Small intestine (tissue), 7 donors: ENCODE measurements around the gene TMEM8B. TPM values are rescaled to one million over a fixed set of nuclear protein-coding genes. Genes with fewer than 3 reads are reported as not detected.

Source experiments
- DNase-seq, 2 donors: peaks; one replicate each; pipeline versions ENCODE4 v3.0.0 to v3.0.0-alpha.2; 2013
- FAIRE-seq: peaks from 2 replicates; lab custom pipeline; 2012; peaks lifted over from hg19 to GRCh38; lab: Jason Lieb, UNC
- H3K27ac ChIP-seq, 3 donors: one replicate each; pipeline ENCODE4 v1.5.1; 2013; ENCODE audit warnings: low read length in 2 of 3, mild to moderate bottlenecking in 2 of 3, control low read depth in 1 of 3, inconsistent platforms in 1 of 3, low read depth in 1 of 3, moderate library complexity in 1 of 3
- H3K27me3 ChIP-seq, 3 donors: one replicate each; pipeline ENCODE4 v1.6.1; 2013; ENCODE audit warnings: low read length in 3 of 3, inconsistent platforms in 1 of 3; ENCODE audit not compliant: control insufficient read depth in 3 of 3, insufficient read depth in 3 of 3
- H3K36me3 ChIP-seq, 3 donors: one replicate each; pipeline ENCODE4 v1.6.1; 2013; ENCODE audit warnings: low read length in 3 of 3, inconsistent platforms in 1 of 3, low read depth in 1 of 3, mild to moderate bottlenecking in 1 of 3, moderate library complexity in 1 of 3; ENCODE audit not compliant: control insufficient read depth in 3 of 3, insufficient read depth in 2 of 3
- H3K4me1 ChIP-seq, 3 donors: one replicate each; pipeline ENCODE4 v1.6.1; 2013; ENCODE audit warnings: low read length in 2 of 3, inconsistent platforms in 1 of 3, low read depth in 1 of 3, mild to moderate bottlenecking in 1 of 3, moderate library complexity in 1 of 3; ENCODE audit not compliant: control insufficient read depth in 3 of 3, insufficient read depth in 2 of 3
- H3K4me3 ChIP-seq, 3 donors: one replicate each; pipeline ENCODE4 v1.5.1; 2013; ENCODE audit warnings: low read length in 3 of 3, control low read depth in 1 of 3, inconsistent platforms in 1 of 3, low read depth in 1 of 3, mild to moderate bottlenecking in 1 of 3, moderate library complexity in 1 of 3
- H3K9me3 ChIP-seq, 2 donors: one replicate each; pipeline ENCODE4 v1.6.1; 2013; ENCODE audit warnings: low read depth in 1 of 2, low read length in 1 of 2; ENCODE audit not compliant: control insufficient read depth in 2 of 2, insufficient read depth in 1 of 2
- WGBS, 3 donors: extraction: QIAGEN DNeasy Blood & Tissue Kit; methylation state at CpG; one replicate each; pipeline ENCODE4 v1.1.7; 2013; 5-methylcytosine and 5-hydroxymethylcytosine counted together
- polyA plus RNA-seq, 4 donors: library from polyadenylated mRNA; stranded (reverse) in 3 of 4; unstranded in 1 of 4; fragments of 200-250 nt in 3 of 4; fragments of 120-200 nt in 1 of 4; gene quantifications; one replicate each; pipeline versions ENCODE4 v1.2.1 to v1.2.3, GENCODE V29; 2013
- donor health status: healthy with polysubstance abuse.
- donor health status: control.
- donor health status: control.
- donor health status: Bipolar disorder and iron deficiency.
- donor health status: healthy.

Gene TMEM8B
- polyA plus RNA-seq, 4 donors: 0.89 to 35.9 (median 4.5) TPM

- Histone ChIP-seq H3K27me3 (no peaks in the 10 kb centered on the region), H3K4me3 (peak within 1 kb of the TSS; percentile 8 to 37 (median 24)), H3K4me1 (peaks cover 0 to 8% (median 0%) of the 10 kb centered on the region in 3 donors), H3K9me3 (no peaks in the 10 kb centered on the region), H3K36me3 (peaks cover 0 to 39% (median 0%) of the 10 kb centered on the region in 3 donors), H3K27ac (peak within 1 kb of the TSS in 2 of 3 donors; percentile 9 to 48)
- WGBS, 3 donors: 20 to 57% (median 35%) methylated on average over 26 to 64 of the region's 64 CpGs
- peak in 1 of 2 donors; percentile 49 for DNase-seq
- no peak for FAIRE-seq
Observed at GRCh38 chr9:35791297-35791921, 37.6 kb upstream of the TMEM8B start, which contains the start of gene NPR2. NPR2 (plus strand) TSS chr9:35791591; CDS start chr9:35792409, 818 bp downstream.

- WGBS, 3 donors: 86 to 92% (median 91%) methylated on average over 33 to 34 of the region's 34 CpGs
- peaks cover 0 to 40% (median 0%) of the 10 kb centered on the region in 3 donors for H3K36me3 ChIP-seq
- DNase-seq (no peak), FAIRE-seq (no peak)
- H3K9me3 ChIP-seq: no peaks in the 10 kb centered on the region
- H3K27ac ChIP-seq: no peak overlapping the region
- no peaks in the 10 kb centered on the region for H3K27me3 ChIP-seq
- peaks cover 0 to 8% (median 0%) of the 10 kb centered on the region in 3 donors for H3K4me1 ChIP-seq
- H3K4me3 ChIP-seq: peak overlapping the region in 2 of 3 donors; percentile 24 to 37
Observed at GRCh38 chr9:35792024-35792813, 36.8 kb upstream of the TMEM8B start.

GRCh38 chr9:35792826-35793225 lies 36.2 kb upstream of the TMEM8B start:
- no peak for FAIRE-seq

GRCh38 chr9:35793461-35793860 lies 35.6 kb upstream of the TMEM8B start:
- WGBS, 3 donors: 72 to 95% (median 89%) methylated on average over 2 of the region's 2 CpGs

More at GRCh38 chr9:35792826-35793225, 36.2 kb upstream of the TMEM8B start:
- H3K9me3 ChIP-seq: no peaks in the 10 kb centered on the region
- peaks cover 0 to 40% (median 0%) of the 10 kb centered on the region in 3 donors for H3K36me3 ChIP-seq
- H3K27ac ChIP-seq: no peak overlapping the region
- 91 to 96% (median 95%) methylated on average over 14 of the region's 14 CpGs for WGBS, 3 donors
- H3K4me3 ChIP-seq: no peak overlapping the region
- no peak for DNase-seq
- peaks cover 0 to 8% (median 0%) of the 10 kb centered on the region in 3 donors for H3K4me1 ChIP-seq
- H3K27me3 ChIP-seq: no peaks in the 10 kb centered on the region

GRCh38 chr9:35795695-35796094 lies 33.3 kb upstream of the TMEM8B start:
- peaks cover 0 to 39% (median 0%) of the 10 kb centered on the region in 3 donors for H3K36me3 ChIP-seq
- DNase-seq: no peak
- H3K4me1 ChIP-seq: peaks cover 0 to 4% (median 0%) of the 10 kb centered on the region in 3 donors
- no peaks in the 10 kb centered on the region for H3K27me3 ChIP-seq
- no peak for FAIRE-seq
- H3K9me3 ChIP-seq: no peaks in the 10 kb centered on the region
- no peak overlapping the region for H3K4me3 ChIP-seq
- H3K27ac ChIP-seq: no peak overlapping the region

More at GRCh38 chr9:35793461-35793860, 35.6 kb upstream of the TMEM8B start:
- Histone ChIP-seq H3K36me3 (peaks cover 0 to 37% (median 0%) of the 10 kb centered on the region in 3 donors), H3K27me3 (no peaks in the 10 kb centered on the region), H3K27ac (no peak overlapping the region), H3K4me3 (no peak overlapping the region), H3K9me3 (no peaks in the 10 kb centered on the region), H3K4me1 (peaks cover 0 to 8% (median 0%) of the 10 kb centered on the region in 3 donors)
- DNase-seq: no peak
- FAIRE-seq: no peak

- Histone ChIP-seq H3K4me3 (no peak overlapping the region), H3K27ac (no peak overlapping the region), H3K36me3 (peaks cover 0 to 43% (median 1%) of the 10 kb centered on the region in 3 donors), H3K4me1 (no peaks in the 10 kb centered on the region), H3K9me3 (no peaks in the 10 kb centered on the region), H3K27me3 (no peaks in the 10 kb centered on the region)
- FAIRE-seq: no peak
- WGBS, 3 donors: 87 to 91% (median 90%) methylated on average over 6 of the region's 6 CpGs
- no peak for DNase-seq
Observed at GRCh38 chr9:35797311-35798109, 31.5 kb upstream of the TMEM8B start.

GRCh38 chr9:35798658-35799374 lies 30.2 kb upstream of the TMEM8B start:
- DNase-seq (no peak), FAIRE-seq (no peak)
- Histone ChIP-seq H3K36me3 (peaks cover 2 to 32% (median 2%) of the 10 kb centered on the region in 3 donors), H3K27ac (no peak overlapping the region), H3K27me3 (no peaks in the 10 kb centered on the region), H3K9me3 (no peaks in the 10 kb centered on the region), H3K4me3 (no peak overlapping the region), H3K4me1 (no peaks in the 10 kb centered on the region)
- WGBS, 3 donors: 90 to 97% (median 96%) methylated on average over 4 of the region's 4 CpGs
